Upper lobe of right lung (tissue), 1 donor: ENCODE data around the gene CLSTN2. TPM values are rescaled to one million over a fixed set of nuclear protein-coding genes. Genes with fewer than 3 reads are reported as not detected.
A peak's percentile ranks its signal among the peaks of the same experiment; 100 is the strongest.

Source experiments
- ATAC-seq: fragments of 200-7000 bp; cut with Tn5 transposase; one replicate; pipeline ENCODE4 v1.9.1; 2020; ENCODE audit warnings: mild to moderate bottlenecking, moderate library complexity
- DNase-seq: peaks from one replicate; pipeline ENCODE4 v3.0.0-alpha.2; 2020
- H3K27ac ChIP-seq: fragments of 200-600 bp; one replicate; pipeline ENCODE4 v1.8.0; 2022
- H3K27me3 ChIP-seq: fragments of 200-600 bp; one replicate; pipeline ENCODE4 v1.8.0; 2022; ENCODE audit warnings: mild to moderate bottlenecking
- H3K36me3 ChIP-seq: fragments of 200-600 bp; one replicate; pipeline ENCODE4 v1.8.0; 2022
- H3K4me1 ChIP-seq: fragments of 200-600 bp; one replicate; pipeline ENCODE4 v1.8.0; 2022
- H3K4me3 ChIP-seq: fragments of 200-600 bp; one replicate; pipeline ENCODE4 v1.8.0; 2022; ENCODE audit warnings: mild to moderate bottlenecking
- H3K9me3 ChIP-seq: fragments of 200-600 bp; one replicate; pipeline ENCODE4 v1.8.0; 2022
- CTCF ChIP-seq: fragments of 200-600 bp; IDR thresholded peaks from one replicate; pipeline ENCODE4 v1.8.0; 2022; ENCODE audit warnings: antibody characterized with exemption
- intact Hi-C: fragments of 100-400 bp; cut with DNase I; formaldehyde crosslinking; loops from one replicate; pipeline ENCODE4 v1.11.0; 2022
- total RNA-seq: library from RNA; stranded (reverse); fragmentation: NEBNext Ultra II Directional; extraction: Animal tissue kit (Norgen Biotek cat#: 25700); gene quantifications from one replicate; pipeline ENCODE4 v1.2.1, GENCODE V29; 2021
- donor health status: DM: no; HTN: yes; CAD: no; lungs with severe emphysema.

Gene CLSTN2
- total RNA-seq, 1 donor from 2014 or later, result 3.0 TPM

GRCh38 chr3:140370686-140371085 is 435.7 kb downstream of the CLSTN2 start:
- Histone ChIP-seq H3K4me1 (no peaks in the 10 kb centered on the region), H3K9me3 (no peaks in the 10 kb centered on the region), H3K4me3 (no peak overlapping the region), H3K36me3 (no peaks in the 10 kb centered on the region), H3K27ac (no peak overlapping the region), H3K27me3 (no peaks in the 10 kb centered on the region)
- DNase-seq (no peak), ATAC-seq (no peak)
- no peak for TF ChIP-seq CTCF
- intact Hi-C loops, result no loop called here

DNA sequence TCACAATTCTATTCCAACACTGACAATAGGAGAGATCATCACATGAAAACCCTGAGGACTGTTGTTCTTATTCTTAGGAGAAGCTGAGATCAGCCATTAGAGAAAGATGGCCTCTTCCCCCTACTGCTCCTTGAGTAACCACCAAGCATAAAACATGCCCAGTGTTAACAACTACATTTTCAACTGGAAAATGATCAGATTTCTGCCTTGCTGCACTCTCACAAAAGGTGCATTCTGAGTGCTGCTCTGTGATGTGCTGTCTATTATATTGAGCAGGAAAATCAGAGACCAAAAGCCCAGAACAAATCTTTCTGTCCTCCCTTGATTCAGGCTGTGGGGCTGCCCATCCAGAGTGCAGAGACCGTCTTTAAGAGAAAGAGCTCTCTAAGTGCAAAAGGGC is 438.2 kb downstream of the CLSTN2 start:
- no peak overlapping the region for H3K27ac ChIP-seq
- intact Hi-C loops, result no loop called here
- ATAC-seq (no peak), DNase-seq (no peak)
- no peak overlapping the region for H3K4me3 ChIP-seq
- H3K4me1 ChIP-seq, result no peaks in the 10 kb centered on the region
- no peaks in the 10 kb centered on the region for H3K27me3 ChIP-seq
- H3K9me3 ChIP-seq, result no peaks in the 10 kb centered on the region
- TF ChIP-seq CTCF, result no peak
- H3K36me3 ChIP-seq, result no peaks in the 10 kb centered on the region

DNA sequence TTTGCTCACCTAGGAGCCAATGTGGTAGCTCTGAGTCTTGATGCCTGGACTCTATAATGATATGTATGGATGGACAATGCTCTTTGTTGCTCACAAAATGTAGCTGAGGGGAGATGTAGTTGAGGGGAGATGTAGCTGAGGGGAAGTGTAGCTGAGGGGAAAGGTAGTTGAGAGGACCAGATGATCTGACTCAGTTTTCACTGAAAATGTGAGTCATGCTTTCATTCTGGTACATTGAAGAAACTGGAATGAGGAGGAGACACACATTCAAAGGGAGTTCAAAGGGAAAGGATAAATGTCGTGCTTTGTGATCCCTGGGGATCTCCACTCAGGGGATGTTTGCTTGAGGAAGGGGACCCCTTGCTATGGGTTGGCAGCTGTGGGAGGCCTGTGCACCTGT is 440.0 kb downstream of the CLSTN2 start:
- no peak for ATAC-seq
- no peaks in the 10 kb centered on the region for H3K36me3 ChIP-seq
- no peak for DNase-seq
- H3K27me3 ChIP-seq, result no peaks in the 10 kb centered on the region
- no peak for TF ChIP-seq CTCF
- H3K4me1 ChIP-seq, result no peaks in the 10 kb centered on the region
- no peak overlapping the region for H3K27ac ChIP-seq
- H3K4me3 ChIP-seq, result no peak overlapping the region
- H3K9me3 ChIP-seq, result no peaks in the 10 kb centered on the region
- intact Hi-C loops, result no loop called here

DNA sequence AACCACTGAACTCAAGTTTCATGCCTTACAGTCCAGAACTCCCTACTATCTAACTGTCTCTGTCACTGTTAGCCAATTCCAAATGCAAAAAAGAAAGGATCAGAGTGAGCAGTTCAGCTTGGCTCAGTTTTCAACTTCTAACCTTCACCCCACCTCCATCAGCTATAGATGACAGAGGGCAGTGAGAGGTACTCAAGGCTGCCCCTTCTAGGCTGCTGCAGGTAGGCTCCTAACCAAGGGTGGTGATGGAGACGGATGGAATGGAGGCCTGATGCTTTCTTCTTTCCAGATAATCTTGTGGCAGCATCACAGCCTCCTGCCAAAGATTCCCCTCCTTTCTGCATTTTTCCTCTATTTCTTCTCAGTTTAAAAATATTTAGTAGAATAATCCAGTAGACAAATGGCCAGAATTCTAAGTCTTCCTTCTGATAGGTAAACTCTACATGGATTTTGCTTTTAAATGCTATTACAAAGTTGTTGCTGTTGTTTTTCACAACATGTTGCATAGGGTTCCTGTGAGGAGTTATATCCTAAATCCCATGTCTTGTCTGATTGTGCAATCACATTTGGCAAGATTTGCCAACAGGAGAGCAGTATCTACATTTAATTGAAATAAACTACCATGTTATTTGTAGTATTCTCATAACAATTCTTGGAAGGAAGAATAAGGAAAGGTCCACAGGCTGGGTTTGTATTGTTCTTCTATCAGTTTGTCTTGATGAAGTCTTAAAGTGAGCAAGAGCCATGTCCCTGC is 441.3 kb downstream of the CLSTN2 start:
- ATAC-seq, result no peak
- H3K27ac ChIP-seq, result no peak overlapping the region
- H3K36me3 ChIP-seq, result no peaks in the 10 kb centered on the region
- no peaks in the 10 kb centered on the region for H3K4me1 ChIP-seq
- no peak for TF ChIP-seq CTCF
- H3K9me3 ChIP-seq, result no peaks in the 10 kb centered on the region
- no peak overlapping the region for H3K4me3 ChIP-seq
- no peak for DNase-seq
- intact Hi-C loops, result no loop called here
- H3K27me3 ChIP-seq, result no peaks in the 10 kb centered on the region

DNA sequence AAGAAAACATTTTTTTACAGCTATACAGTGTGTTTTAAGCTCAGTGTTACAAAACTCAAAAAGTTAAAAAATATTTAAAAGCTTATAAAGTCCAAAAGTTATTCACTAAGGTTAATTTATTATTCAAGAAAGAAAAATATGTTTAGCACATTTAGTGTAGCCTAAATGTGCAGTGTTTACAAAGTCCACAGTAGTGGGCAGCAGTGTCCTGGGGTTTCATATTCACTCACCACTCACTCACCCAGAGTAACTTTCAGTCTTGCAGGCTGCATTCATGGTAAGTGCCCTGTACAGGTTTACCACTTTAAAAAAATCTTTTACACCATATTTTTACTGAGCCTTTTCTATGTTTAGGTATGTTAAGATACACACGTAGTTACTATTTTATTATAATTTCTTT is 442.7 kb downstream of the CLSTN2 start:
- DNase-seq, result no peak
- no peak overlapping the region for H3K27ac ChIP-seq
- H3K9me3 ChIP-seq, result no peaks in the 10 kb centered on the region
- intact Hi-C loops, result no loop called here
- no peak for TF ChIP-seq CTCF
- no peak overlapping the region for H3K4me3 ChIP-seq
- H3K27me3 ChIP-seq, result no peaks in the 10 kb centered on the region
- ATAC-seq, result peak; percentile 42
- no peaks in the 10 kb centered on the region for H3K36me3 ChIP-seq
- H3K4me1 ChIP-seq, result no peaks in the 10 kb centered on the region
